Upper lobe of left lung (tissue), 6 donors: Measurements from ENCODE around the gene ZNF697. TPM values are rescaled to one million over a fixed set of nuclear protein-coding genes. Genes with fewer than 3 reads are reported as not detected.
"Not testable (repeated sequence)": the region's sequence is repeated elsewhere in the genome, so short reads cannot be mapped to it uniquely, and the experiment has no call there.

ENCODE experiments used
- ATAC-seq, 2 donors: fragments of 200-7000 bp; cut with Tn5 transposase; one replicate each; pipeline ENCODE4 v1.9.1; 2022; ENCODE audit warnings: mild to moderate bottlenecking in 2 of 2, moderate library complexity in 2 of 2; ENCODE audit not compliant: low FRiP score in 2 of 2
- DNase-seq, 2 donors: peaks; one replicate each; pipeline ENCODE4 v3.0.0-alpha.2; 2019 to 2020
- H3K27ac ChIP-seq, 4 donors: fragments of 200-600 bp; sonication (generic); one replicate each; pipeline ENCODE4 v1.5.1; 2016 to 2019
- H3K27me3 ChIP-seq, 4 donors: fragments of 200-600 bp; sonication (generic); one replicate each; pipeline ENCODE4 v1.5.1; 2017 to 2019
- H3K36me3 ChIP-seq, 4 donors: fragments of 200-600 bp; sonication (generic); one replicate each; pipeline ENCODE4 v1.5.1; 2016 to 2019
- H3K4me1 ChIP-seq, 4 donors: fragments of 200-600 bp; sonication (generic); one replicate each; pipeline ENCODE4 v1.5.1; 2018 to 2019
- H3K4me3 ChIP-seq, 4 donors: fragments of 200-600 bp; sonication (generic); one replicate each; pipeline ENCODE4 v1.5.1; 2017 to 2019; ENCODE audit warnings: mild to moderate bottlenecking in 2 of 4, moderate library complexity in 1 of 4
- H3K9me3 ChIP-seq, 4 donors: fragments of 200-600 bp; sonication (generic); one replicate each; pipeline ENCODE4 v1.5.1; 2018 to 2019
- CTCF ChIP-seq, 6 experiments: fragments of 450-650 bp in 4 of 6; fragments of 200-600 bp in 2 of 6; sonication (generic) in 2 of 6; IDR thresholded peaks; one replicate each; pipeline ENCODE4 v1.5.1; 2016 to 2019; ENCODE audit warnings: antibody characterized with exemption in 6 of 6
- EP300 ChIP-seq, 4 donors: sonication (generic); formaldehyde crosslinking; IDR thresholded peaks; one replicate each; pipeline ENCODE4 v1.5.1; 2017; ENCODE audit warnings: antibody characterized with exemption in 4 of 4, control low read depth in 2 of 4
- POLR2A ChIP-seq, 4 donors: fragments of 450-650 bp; IDR thresholded peaks; one replicate each; pipeline ENCODE4 v1.5.1; 2016 to 2017; ENCODE audit warnings: antibody characterized with exemption in 4 of 4, mild to moderate bottlenecking in 2 of 4
- POLR2AphosphoS5 ChIP-seq, 2 donors: sonication (generic); formaldehyde crosslinking; IDR thresholded peaks; one replicate each; pipeline ENCODE4 v1.5.1; 2017; ENCODE audit warnings: antibody characterized with exemption in 2 of 2
- WGBS, 2 donors: methylation state at CpG; one replicate each; pipeline ENCODE4 v1.1.5; 2017 to 2018; 5-methylcytosine and 5-hydroxymethylcytosine counted together
- total RNA-seq, 6 donors: library from RNA; depleted of rRNA in 4 of 6; stranded (reverse); fragments of >200 nt in 4 of 6; gene quantifications; one replicate each; pipeline versions ENCODE4 v1.1.0 to v1.2.1, GENCODE V29; 2016 to 2021
- donor health status: DM: no; HTN: no; CAD: no; lungs with moderate emphysema.
- donor health status: DM: no; HTN: yes; CAD: no; lungs with severe emphysema.

Gene ZNF697
- total RNA-seq, 6 donors from 2014 or later: 4.4 to 10.3 (median 8.0) TPM

- no peaks in the 10 kb centered on the region for H3K36me3 ChIP-seq
- WGBS, 2 donors: 61 to 81% methylated on average over 1 of the region's 1 CpG
- ATAC-seq: no peak
- H3K4me1 ChIP-seq: no peaks in the 10 kb centered on the region
- no peaks in the 10 kb centered on the region for H3K27me3 ChIP-seq
- H3K4me3 ChIP-seq: no peak overlapping the region
- no peak overlapping the region for H3K27ac ChIP-seq
- DNase-seq: peak in 1 of 2 donors; percentile 31
- H3K9me3 ChIP-seq: no peaks in the 10 kb centered on the region
- TF ChIP-seq EP300 (IDR thresholded peaks at IDR 0.05) (no peak), POLR2AphosphoS5 (IDR thresholded peaks at IDR 0.05) (no peak)
Observed at GRCh38 chr1:119593805-119594204, 54.3 kb downstream of the ZNF697 start.

- peaks cover 0 to 15% (median 1%) of the 10 kb centered on the region in 4 donors for H3K4me1 ChIP-seq
- DNase-seq (no peak), ATAC-seq (peak in 1 of 2 donors; percentile 44)
- no peaks in the 10 kb centered on the region for H3K36me3 ChIP-seq
- TF ChIP-seq POLR2AphosphoS5 (IDR thresholded peaks at IDR 0.05): peak in 1 of 2 donors; percentile 19
- TF ChIP-seq CTCF (IDR thresholded peaks at IDR 0.05): no peak
- H3K27me3 ChIP-seq: no peaks in the 10 kb centered on the region
- H3K4me3 ChIP-seq: no peak overlapping the region
- H3K9me3 ChIP-seq: no peaks in the 10 kb centered on the region
- no peak overlapping the region for H3K27ac ChIP-seq
Observed at GRCh38 chr1:119590393-119590792, 57.7 kb downstream of the ZNF697 start.

GRCh38 chr1:119588621-119589020, 59.4 kb downstream of the ZNF697 start:
- Histone ChIP-seq H3K36me3 (no peaks in the 10 kb centered on the region), H3K4me3 (no peak overlapping the region), H3K27me3 (no peaks in the 10 kb centered on the region), H3K9me3 (no peaks in the 10 kb centered on the region), H3K27ac (no peak overlapping the region), H3K4me1 (peaks cover 0 to 15% (median 1%) of the 10 kb centered on the region in 4 donors)
- no peak for TF ChIP-seq POLR2AphosphoS5 (IDR thresholded peaks at IDR 0.05)
- TF ChIP-seq CTCF (IDR thresholded peaks at IDR 0.05): no peak
- TF ChIP-seq EP300 (IDR thresholded peaks at IDR 0.05): no peak
- no peak for TF ChIP-seq POLR2A (IDR thresholded peaks at IDR 0.05)
- WGBS, 2 donors: 72 to 83% methylated on average over 5 of the region's 5 CpGs
- DNase-seq: no peak
- no peak for ATAC-seq

GRCh38 chr1:119587341-119587740, 60.7 kb downstream of the ZNF697 start:
- H3K27ac ChIP-seq: no peak overlapping the region
- H3K9me3 ChIP-seq: no peaks in the 10 kb centered on the region
- no peaks in the 10 kb centered on the region for H3K36me3 ChIP-seq
- H3K4me1 ChIP-seq: peaks cover 0 to 15% (median 1%) of the 10 kb centered on the region in 4 donors
- ATAC-seq (no peak), DNase-seq (no peak)
- H3K27me3 ChIP-seq: no peaks in the 10 kb centered on the region
- 62 to 71% methylated on average over 3 of the region's 3 CpGs for WGBS, 2 donors
- TF ChIP-seq POLR2A (IDR thresholded peaks at IDR 0.05) (no peak), CTCF (IDR thresholded peaks at IDR 0.05) (no peak)
- no peak overlapping the region for H3K4me3 ChIP-seq

GRCh38 chr1:119585801-119586200, 62.3 kb downstream of the ZNF697 start:
- H3K4me1 ChIP-seq: peaks cover 0 to 15% (median 1%) of the 10 kb centered on the region in 4 donors
- H3K27me3 ChIP-seq, H3K4me3 ChIP-seq, H3K27ac ChIP-seq, H3K36me3 ChIP-seq, H3K9me3 ChIP-seq: not testable (repeated sequence)
- WGBS, 2 donors: 81 to 96% methylated on average over 2 of the region's 2 CpGs
- ATAC-seq: peak in 1 of 2 donors; percentile 52
- peak in 1 of 2 donors; percentile 32 for DNase-seq

GRCh38 chr1:119582801-119583200, 65.3 kb downstream of the ZNF697 start:
- Histone ChIP-seq H3K36me3 (no peaks in the 10 kb centered on the region), H3K27ac (no peak overlapping the region), H3K4me1 (peaks cover 0 to 8% (median under 1%) of the 10 kb centered on the region in 4 donors), H3K27me3 (no peaks in the 10 kb centered on the region), H3K9me3 (no peaks in the 10 kb centered on the region), H3K4me3 (no peak overlapping the region)
- 8 to 13% methylated on average over 1 of the region's 1 CpG for WGBS, 2 donors
- TF ChIP-seq POLR2AphosphoS5 (IDR thresholded peaks at IDR 0.05): no peak
- no peak for TF ChIP-seq EP300 (IDR thresholded peaks at IDR 0.05)
- TF ChIP-seq POLR2A (IDR thresholded peaks at IDR 0.05): no peak
- peak in 5 of 6 experiments; percentile 18 to 58 (median 38) for TF ChIP-seq CTCF (IDR thresholded peaks at IDR 0.05)
- peak in 1 of 2 donors; percentile 63 for DNase-seq
- peak; percentile 86 to 91 for ATAC-seq

- 78 to 97% methylated on average over 2 to 3 of the region's 3 CpGs for WGBS, 2 donors
Observed at GRCh38 chr1:119581076-119581475, 67.0 kb downstream of the ZNF697 start.

More at GRCh38 chr1:119581076-119581475, 67.0 kb downstream of the ZNF697 start:
- not testable (repeated sequence) for DNase-seq, H3K4me1 ChIP-seq, H3K27me3 ChIP-seq, H3K9me3 ChIP-seq, H3K36me3 ChIP-seq, H3K27ac ChIP-seq, H3K4me3 ChIP-seq
- peak in 1 of 2 donors; percentile 26 for ATAC-seq
